HEK293 (cell line): ENCODE data around the gene SPRN.

Source experiments
- CTCF ChIP-seq: fragments of 450-650 bp; formaldehyde crosslinking; IDR thresholded peaks from 2 replicates; pipeline ENCODE4 v1.5.1; 2016; ENCODE audit warnings: missing biosample characterization, missing genetic modification characterization
- INSM2 ChIP-seq: fragments of 450-650 bp; formaldehyde crosslinking; IDR thresholded peaks from 2 replicates; pipeline ENCODE4 v1.5.1; 2016; ENCODE audit warnings: missing biosample characterization, missing genetic modification characterization
- KLF1 ChIP-seq: fragments of 450-650 bp; formaldehyde crosslinking; IDR thresholded peaks from 2 replicates; pipeline ENCODE4 v1.5.1; 2016; ENCODE audit warnings: missing biosample characterization, missing genetic modification characterization
- OVOL3 ChIP-seq: fragments of 450-650 bp; formaldehyde crosslinking; IDR thresholded peaks from 2 replicates; pipeline ENCODE4 v1.5.1; 2016; ENCODE audit warnings: missing biosample characterization, missing genetic modification characterization
- REST ChIP-seq: fragments of 450-650 bp; formaldehyde crosslinking; IDR thresholded peaks from 2 replicates; pipeline ENCODE4 v1.5.1; 2016; ENCODE audit warnings: missing biosample characterization, missing genetic modification characterization
- SP2 ChIP-seq: fragments of 450-650 bp; formaldehyde crosslinking; IDR thresholded peaks from 2 replicates; pipeline ENCODE4 v1.5.1; 2016; ENCODE audit warnings: missing biosample characterization, missing genetic modification characterization
- YY1 ChIP-seq: fragments of 450-650 bp; formaldehyde crosslinking; IDR thresholded peaks from 2 replicates; pipeline ENCODE4 v1.5.1; 2018; ENCODE audit warnings: missing biosample characterization, missing genetic modification characterization
- ZNF140 ChIP-seq: fragments of 450-650 bp; formaldehyde crosslinking; IDR thresholded peaks from 2 replicates; pipeline ENCODE4 v1.5.1; 2016; ENCODE audit warnings: missing biosample characterization, missing genetic modification characterization
- ZNF148 ChIP-seq: fragments of 450-650 bp; formaldehyde crosslinking; IDR thresholded peaks from 2 replicates; pipeline ENCODE4 v1.5.0; 2017; ENCODE audit warnings: missing biosample characterization, missing genetic modification characterization, borderline replicate concordance
- ZNF311 ChIP-seq: fragments of 450-650 bp; formaldehyde crosslinking; IDR thresholded peaks from 2 replicates; pipeline ENCODE4 v1.5.1; 2017; ENCODE audit warnings: missing biosample characterization, missing genetic modification characterization, borderline replicate concordance
- ZNF426 ChIP-seq: fragments of 450-650 bp; formaldehyde crosslinking; IDR thresholded peaks from 2 replicates; pipeline ENCODE4 v1.5.1; 2017; ENCODE audit warnings: missing biosample characterization, missing genetic modification characterization, mild to moderate bottlenecking, inconsistent platforms, moderate library complexity
- ZNF488 ChIP-seq: fragments of 450-650 bp; formaldehyde crosslinking; IDR thresholded peaks from 2 replicates; pipeline ENCODE4 v1.5.1; 2016; ENCODE audit warnings: missing biosample characterization, missing genetic modification characterization
- ZNF639 ChIP-seq: fragments of 450-650 bp; formaldehyde crosslinking; IDR thresholded peaks from 2 replicates; pipeline ENCODE4 v1.5.1; 2016; ENCODE audit warnings: missing biosample characterization, missing genetic modification characterization

GRCh38 chr10:133455196-133455595 is 30.8 kb upstream of the SPRN start:
- no peak for TF ChIP-seq CTCF
- no peak for TF ChIP-seq ZNF639
- no peak for TF ChIP-seq ZNF488 (tag by site-specific recombination)
- TF ChIP-seq YY1 (tag by site-specific recombination), result no peak
- no peak for TF ChIP-seq REST (tag by site-specific recombination)
- TF ChIP-seq ZNF140 (tag by site-specific recombination), result no peak
- TF ChIP-seq SP2 (tag by site-specific recombination), result no peak
- no peak for TF ChIP-seq KLF1
- no peak for TF ChIP-seq ZNF426 (tag by site-specific recombination)
- no peak for TF ChIP-seq ZNF311 (tag by site-specific recombination)
- no peak for TF ChIP-seq ZNF148 (tag by site-specific recombination)
- no peak for TF ChIP-seq OVOL3 (tag by site-specific recombination)
- no peak for TF ChIP-seq INSM2
